GM12874 (cell line): ENCODE data around the gene CSF2RB.

Experiments
- TF ChIP-seq, protein P1 (sequence below): IDR thresholded peaks from 2 replicates; pipeline ENCODE4 v1.5.1; 2011; ENCODE audit warnings: low read depth, mild to moderate bottlenecking, control low read depth, low read length, moderate library complexity; ENCODE audit not compliant: insufficient read depth

CSF2RB gene

DNA sequence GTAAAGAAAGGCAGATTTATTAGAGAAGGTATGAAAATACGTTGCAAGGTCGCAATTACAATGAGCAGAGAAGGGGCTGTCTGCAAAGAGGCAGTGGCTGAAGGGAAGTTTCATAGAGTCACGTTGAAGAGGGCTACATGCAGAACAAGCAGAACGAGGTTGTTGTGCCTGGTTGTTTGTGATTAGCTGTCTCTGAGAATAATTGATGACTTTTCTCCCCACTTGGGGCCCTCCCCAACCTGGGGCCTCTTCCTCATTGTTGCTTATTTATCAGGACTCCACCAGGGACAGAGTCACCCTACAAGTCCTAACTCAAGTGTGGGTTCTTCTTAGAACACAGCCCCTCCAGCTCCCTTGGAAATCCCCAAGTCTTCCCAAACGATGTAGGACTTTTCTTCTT, 29.1 kb downstream of the CSF2RB start:
- TF ChIP-seq, protein P1, sequence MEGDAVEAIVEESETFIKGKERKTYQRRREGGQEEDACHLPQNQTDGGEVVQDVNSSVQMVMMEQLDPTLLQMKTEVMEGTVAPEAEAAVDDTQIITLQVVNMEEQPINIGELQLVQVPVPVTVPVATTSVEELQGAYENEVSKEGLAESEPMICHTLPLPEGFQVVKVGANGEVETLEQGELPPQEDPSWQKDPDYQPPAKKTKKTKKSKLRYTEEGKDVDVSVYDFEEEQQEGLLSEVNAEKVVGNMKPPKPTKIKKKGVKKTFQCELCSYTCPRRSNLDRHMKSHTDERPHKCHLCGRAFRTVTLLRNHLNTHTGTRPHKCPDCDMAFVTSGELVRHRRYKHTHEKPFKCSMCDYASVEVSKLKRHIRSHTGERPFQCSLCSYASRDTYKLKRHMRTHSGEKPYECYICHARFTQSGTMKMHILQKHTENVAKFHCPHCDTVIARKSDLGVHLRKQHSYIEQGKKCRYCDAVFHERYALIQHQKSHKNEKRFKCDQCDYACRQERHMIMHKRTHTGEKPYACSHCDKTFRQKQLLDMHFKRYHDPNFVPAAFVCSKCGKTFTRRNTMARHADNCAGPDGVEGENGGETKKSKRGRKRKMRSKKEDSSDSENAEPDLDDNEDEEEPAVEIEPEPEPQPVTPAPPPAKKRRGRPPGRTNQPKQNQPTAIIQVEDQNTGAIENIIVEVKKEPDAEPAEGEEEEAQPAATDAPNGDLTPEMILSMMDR = no peak

DNA sequence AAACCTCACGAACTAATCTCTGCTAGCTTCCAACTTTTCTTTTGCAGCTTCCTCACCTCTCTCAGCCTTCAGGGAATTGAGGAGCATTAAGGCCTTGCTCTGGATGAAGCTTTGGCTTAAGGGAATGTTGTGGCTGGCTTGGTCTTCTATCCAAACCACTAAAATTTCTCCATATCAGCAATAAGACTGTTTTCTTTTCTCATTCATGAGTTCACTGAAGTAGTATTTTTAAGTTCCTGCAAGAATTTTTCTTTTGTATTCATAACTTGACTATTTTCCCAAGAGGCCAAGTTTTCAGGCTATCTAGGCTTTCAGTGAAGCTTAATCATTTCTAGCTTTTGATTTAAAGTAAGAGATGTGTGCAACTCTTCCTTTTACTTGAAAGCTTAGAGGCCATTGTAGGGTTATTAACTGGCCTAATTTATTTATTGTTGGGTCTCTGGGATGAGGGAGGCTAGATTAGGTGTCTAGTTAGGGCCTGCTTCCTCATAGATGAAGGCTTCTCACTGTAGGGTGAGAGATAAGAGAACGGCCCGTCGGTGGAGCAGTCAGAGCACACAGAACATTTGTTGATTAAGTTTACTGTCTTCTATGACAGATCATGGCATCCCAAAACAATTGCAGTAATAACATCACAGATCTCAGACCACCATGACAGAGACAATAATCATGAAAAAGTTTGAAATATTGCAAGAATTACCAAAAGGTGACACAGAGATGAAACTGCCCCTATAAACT, 33.2 kb downstream of the CSF2RB start:
- TF ChIP-seq, protein P1 = no peak

DNA sequence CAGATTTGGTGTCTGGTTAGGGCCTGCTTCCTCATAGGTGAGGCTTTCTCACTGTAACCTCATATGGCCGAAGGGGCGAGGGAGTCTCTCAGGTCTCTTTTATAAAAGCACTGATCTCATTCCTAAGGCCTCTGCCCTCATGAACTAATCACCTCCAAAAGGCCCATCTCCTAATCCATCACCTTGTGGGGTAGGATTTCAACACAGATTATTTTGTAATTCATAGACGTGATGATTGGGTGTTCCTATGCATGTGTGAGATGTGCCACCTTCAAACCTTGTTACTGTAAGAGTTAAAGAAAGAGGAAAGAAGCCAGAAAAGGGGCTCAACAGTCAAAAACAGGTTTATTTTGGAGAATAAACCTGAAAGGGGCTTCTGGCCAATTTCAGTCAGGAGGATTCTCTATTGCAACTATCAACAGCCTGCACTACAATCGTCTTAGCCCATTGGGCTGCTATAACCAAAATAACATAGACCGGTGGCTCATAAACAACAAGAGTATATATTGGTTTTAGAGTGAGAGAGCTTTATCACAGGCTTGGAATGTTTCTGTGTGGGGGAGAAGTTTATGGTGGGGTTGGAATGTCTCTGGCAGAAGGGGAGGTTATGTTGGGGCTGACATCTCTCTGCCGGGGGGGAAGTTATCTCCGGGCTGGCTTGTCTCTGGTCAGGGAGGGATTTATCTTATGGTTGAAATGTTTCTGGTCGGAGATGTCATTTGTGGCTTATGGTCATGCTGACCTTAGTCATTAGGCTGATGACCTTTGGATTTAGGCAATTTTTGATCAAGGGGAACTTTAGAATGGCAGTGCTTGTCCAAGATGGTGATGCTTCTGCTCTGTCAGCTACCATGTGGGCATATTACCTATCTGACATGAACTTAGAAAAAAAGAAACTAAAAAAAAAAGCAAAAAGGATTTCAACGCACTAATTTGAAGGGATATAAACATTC, 35.1 kb downstream of the CSF2RB start:
- TF ChIP-seq, protein P1 = no peak

DNA sequence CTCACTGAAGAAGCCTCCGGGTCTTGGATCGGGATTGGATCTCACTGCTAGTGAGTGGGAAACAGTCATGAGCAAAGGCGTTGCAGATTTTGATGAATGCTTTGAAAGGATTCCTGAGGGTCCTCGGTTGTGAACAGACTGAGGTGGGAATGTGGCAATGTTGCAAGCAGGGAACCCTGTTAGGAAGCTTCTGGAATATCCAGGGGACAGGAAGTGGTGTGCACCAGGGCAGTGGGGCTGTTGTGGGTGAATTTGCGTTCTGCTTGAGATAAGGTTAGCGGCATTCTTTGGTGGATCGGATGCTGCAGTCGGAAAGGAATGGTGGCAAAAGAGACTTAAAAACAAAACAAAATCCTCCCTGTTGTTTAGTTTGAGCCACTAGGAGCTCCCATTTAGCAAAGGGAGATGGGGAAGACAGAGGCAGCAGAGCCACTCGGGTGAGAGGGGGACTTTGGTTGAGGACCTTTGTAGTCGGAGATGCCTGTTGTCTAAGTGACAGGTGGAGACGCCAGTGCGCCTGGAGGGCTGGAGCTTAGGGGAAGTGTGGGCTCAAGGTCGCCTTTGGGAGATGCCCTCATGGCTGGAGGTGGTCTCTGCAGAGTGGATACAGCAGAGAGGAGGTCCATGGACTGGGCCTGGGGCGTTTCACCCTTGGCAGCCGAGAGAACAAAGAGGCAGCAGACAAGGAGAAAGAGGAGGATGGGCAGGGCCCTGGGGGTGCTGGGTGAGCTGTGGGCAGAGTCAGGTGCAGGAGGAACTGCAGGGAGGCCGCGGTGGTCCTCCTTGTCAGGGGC, 37.6 kb downstream of the CSF2RB start:
- TF ChIP-seq, protein P1 = no peak

DNA sequence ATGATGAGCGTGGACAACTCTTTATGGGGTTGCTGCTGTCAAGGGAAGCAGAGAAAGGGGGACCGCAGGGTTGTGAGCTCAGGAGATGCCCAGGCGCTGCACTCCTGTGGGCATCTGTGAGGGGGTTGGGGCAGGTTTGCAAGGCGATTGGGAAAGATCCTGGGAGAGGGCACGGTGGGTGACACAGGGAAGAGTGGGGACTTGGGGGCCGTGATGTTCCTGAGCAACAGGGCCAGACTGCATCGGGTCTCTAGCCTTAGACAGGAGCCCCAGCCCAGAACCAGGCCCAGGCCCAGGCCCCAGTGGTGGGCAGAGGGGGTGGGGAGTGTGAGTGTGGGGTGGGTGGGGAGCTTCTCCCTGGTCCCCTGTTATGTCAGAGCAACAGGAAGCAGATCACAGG, 38.3 kb downstream of the CSF2RB start:
- TF ChIP-seq, protein P1 = no peak

DNA sequence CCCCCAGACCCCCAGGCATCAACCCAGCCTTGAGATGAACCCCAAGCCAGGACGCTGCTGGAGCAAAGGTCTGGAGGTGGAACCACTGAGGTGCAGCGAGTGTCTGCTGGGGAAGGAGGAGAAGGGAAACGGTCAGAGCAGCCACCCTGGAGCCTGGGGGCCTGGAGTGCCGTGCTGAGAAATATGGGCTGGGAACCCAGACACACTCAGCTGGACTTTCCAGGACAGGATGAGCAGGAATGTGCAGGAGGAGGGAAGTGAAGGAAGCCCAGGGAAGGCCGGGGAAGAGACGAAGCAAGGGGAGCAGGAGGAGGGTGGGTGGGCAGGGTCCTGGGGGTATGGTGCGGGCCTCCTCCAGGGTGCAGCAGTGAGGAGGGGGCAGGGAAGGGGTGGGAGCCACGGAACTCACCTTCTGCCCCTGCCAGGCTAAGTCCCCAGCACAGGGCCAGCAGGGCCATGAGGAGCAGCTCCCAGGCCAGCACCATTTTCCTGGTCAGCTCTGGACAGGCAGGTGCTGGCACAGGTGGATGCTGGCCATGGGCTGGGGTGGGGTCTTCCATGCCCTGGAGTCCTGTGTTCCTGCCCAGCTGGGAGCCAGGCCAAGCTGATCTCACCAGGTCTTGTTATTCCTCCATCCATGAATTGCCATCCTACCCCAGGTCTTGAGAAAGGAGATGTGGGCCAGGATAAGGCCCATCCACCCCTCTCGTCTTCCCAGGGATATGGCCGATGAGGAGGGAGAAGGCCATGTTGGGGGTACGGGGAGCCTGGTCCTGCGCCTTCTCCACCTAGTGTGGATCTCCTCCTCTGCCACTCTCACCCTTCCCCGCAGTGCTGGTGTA, 40.0 kb downstream of the CSF2RB start:
- TF ChIP-seq, protein P1 = no peak
